Posterior vena cava (tissue), 2 donors: ENCODE data around the gene PRDM16. TPM values are rescaled to one million over a fixed set of nuclear protein-coding genes. Genes with fewer than 3 reads are reported as not detected.

Source experiments
- DNase-seq: peaks from one replicate; pipeline ENCODE4 v3.0.0-alpha.2; 2020; ENCODE audit warnings: low spot score
- intact Hi-C, 2 donors: fragments of 100-400 bp; cut with DNase I; formaldehyde crosslinking; loops; one replicate each; pipeline versions ENCODE4 v1.14.1 to v1.14.2; 2022 to 2023
- total RNA-seq, 2 donors: library from RNA; stranded (reverse); fragmentation: NEBNext Ultra II Directional; extraction: Animal tissue kit (Norgen Biotek cat#: 25700); gene quantifications; one replicate each; pipeline ENCODE4 v1.2.1, GENCODE V29; 2021
- donor health status: DM: yes; HTN: yes; CAD: no.
- donor health status: DM: yes; HTN: yes; CAD: no.

PRDM16 gene
- total RNA-seq, 2 donors from 2014 or later = 15.8 to 21.1 TPM

GRCh38 chr1:3142751-3143150 is 73.7 kb downstream of the PRDM16 start:
- intact Hi-C loops = no loop called here
- DNase-seq = no peak

- intact Hi-C loops = no loop called here
- DNase-seq = no peak
Measured at GRCh38 chr1:3145532-3146325, 76.7 kb downstream of the PRDM16 start.

- intact Hi-C loops = no loop called here
Measured at GRCh38 chr1:3146458-3146857, 77.5 kb downstream of the PRDM16 start.

GRCh38 chr1:3146907-3147306 is 77.9 kb downstream of the PRDM16 start:
- intact Hi-C loops = no loop called here

More at GRCh38 chr1:3146458-3146857, 77.5 kb downstream of the PRDM16 start:
- DNase-seq = no peak

GRCh38 chr1:3148171-3148570 is 79.2 kb downstream of the PRDM16 start:
- no peak for DNase-seq
- intact Hi-C loops = no loop called here

More at GRCh38 chr1:3146907-3147306, 77.9 kb downstream of the PRDM16 start:
- DNase-seq = no peak

GRCh38 chr1:3149277-3149676 is 80.3 kb downstream of the PRDM16 start:
- no peak for DNase-seq
- intact Hi-C loops = no loop called here

GRCh38 chr1:3151456-3151855 is 82.5 kb downstream of the PRDM16 start:
- DNase-seq = no peak
- intact Hi-C loops = no loop called here

GRCh38 chr1:3152143-3152542 is 83.1 kb downstream of the PRDM16 start:
- intact Hi-C loops = no loop called here
- DNase-seq = no peak

- intact Hi-C loops = no loop called here
- no peak for DNase-seq
Measured at GRCh38 chr1:3153197-3153596, 84.2 kb downstream of the PRDM16 start.

GRCh38 chr1:3153902-3154795 is 85.1 kb downstream of the PRDM16 start:
- intact Hi-C loops = no loop called here

GRCh38 chr1:3155056-3155925 is 86.3 kb downstream of the PRDM16 start:
- intact Hi-C loops = no loop called here

More at GRCh38 chr1:3153902-3154795, 85.1 kb downstream of the PRDM16 start:
- DNase-seq = no peak

GRCh38 chr1:3155926-3156220 is 86.9 kb downstream of the PRDM16 start:
- DNase-seq = no peak
- intact Hi-C loops = no loop called here

More at GRCh38 chr1:3155056-3155925, 86.3 kb downstream of the PRDM16 start:
- no peak for DNase-seq

GRCh38 chr1:3156936-3157335 is 87.9 kb downstream of the PRDM16 start:
- no peak for DNase-seq
- intact Hi-C loops = no loop called here

GRCh38 chr1:3158347-3158746 is 89.3 kb downstream of the PRDM16 start:
- DNase-seq = no peak
- intact Hi-C loops = no loop called here

- intact Hi-C loops = no loop called here
- no peak for DNase-seq
Measured at GRCh38 chr1:3159121-3159520, 90.1 kb downstream of the PRDM16 start.

- intact Hi-C loops = no loop called here
- DNase-seq = no peak
Measured at GRCh38 chr1:3159996-3160395, 91.0 kb downstream of the PRDM16 start.

- intact Hi-C loops = no loop called here
- no peak for DNase-seq
Measured at GRCh38 chr1:3160647-3161145, 91.7 kb downstream of the PRDM16 start.

- intact Hi-C loops = no loop called here
- no peak for DNase-seq
Measured at GRCh38 chr1:3161176-3161840, 92.3 kb downstream of the PRDM16 start.

- DNase-seq = no peak
- intact Hi-C loops = no loop called here
Measured at GRCh38 chr1:3162322-3162882, 93.4 kb downstream of the PRDM16 start.
